GM19238 (cell line): ENCODE results near the gene KDM4C.
"Not testable (repeated sequence)": the region's sequence is repeated elsewhere in the genome, so short reads cannot be mapped to it uniquely, and the experiment has no call there.

ENCODE experiments used
- DNase-seq: peaks from one replicate; pipeline ENCODE4 v3.0.0; 2011; ENCODE audit warnings: low spot score; ENCODE audit not compliant: insufficient read length

KDM4C gene

GRCh38 chr9:6805532-6805931 is 47.8 kb downstream of the KDM4C start:
- no peak for DNase-seq

GRCh38 chr9:6806318-6806717 is 48.5 kb downstream of the KDM4C start:
- not testable (repeated sequence) for DNase-seq

- not testable (repeated sequence) for DNase-seq
These were observed 49.9 kb downstream of the KDM4C start for GRCh38 chr9:6807669-6808068.

- DNase-seq = no peak
These were observed 53.7 kb downstream of the KDM4C start for GRCh38 chr9:6811436-6811835.

GRCh38 chr9:6816581-6816980 is 58.8 kb downstream of the KDM4C start:
- DNase-seq = no peak

- no peak for DNase-seq
These were observed 60.6 kb downstream of the KDM4C start for GRCh38 chr9:6818292-6818922.

GRCh38 chr9:6819112-6819511 is 61.3 kb downstream of the KDM4C start:
- no peak for DNase-seq

GRCh38 chr9:6819529-6819928 is 61.8 kb downstream of the KDM4C start:
- no peak for DNase-seq

GRCh38 chr9:6822696-6823095 is 64.9 kb downstream of the KDM4C start:
- DNase-seq = no peak

- peak; percentile 11 for DNase-seq
These were observed 69.8 kb downstream of the KDM4C start for GRCh38 chr9:6827439-6828145.

GRCh38 chr9:6829027-6829426 is 71.3 kb downstream of the KDM4C start:
- no peak for DNase-seq

GRCh38 chr9:6829536-6829935 is 71.8 kb downstream of the KDM4C start:
- DNase-seq = no peak

- DNase-seq = no peak
These were observed 75.9 kb downstream of the KDM4C start for GRCh38 chr9:6833518-6834192.

- DNase-seq = no peak
These were observed 76.5 kb downstream of the KDM4C start for GRCh38 chr9:6834306-6834705.

- DNase-seq = no peak
These were observed 80.4 kb downstream of the KDM4C start for GRCh38 chr9:6838158-6838557.

GRCh38 chr9:6842584-6842947 is 84.8 kb downstream of the KDM4C start:
- DNase-seq = no peak

- DNase-seq = no peak
These were observed 86.0 kb downstream of the KDM4C start for GRCh38 chr9:6843742-6844141.

- DNase-seq = no peak
These were observed 86.5 kb downstream of the KDM4C start for GRCh38 chr9:6844267-6844666.

- DNase-seq = no peak
These were observed 87.5 kb downstream of the KDM4C start for GRCh38 chr9:6845128-6845826.

GRCh38 chr9:6845880-6846279 is 88.1 kb downstream of the KDM4C start:
- DNase-seq = no peak

GRCh38 chr9:6852243-6852963 is 94.6 kb downstream of the KDM4C start:
- no peak for DNase-seq
